GM18502 (cell line): Measurements from ENCODE around the gene BBC3.
"Not testable (repeated sequence)": the region's sequence is repeated elsewhere in the genome, so short reads cannot be mapped to it uniquely, and the experiment has no call there.

ENCODE experiments used
- ATAC-seq: cut with Tn5 transposase; IDR thresholded peaks from one replicate; pipeline ENCODE4 v1.9.1; 2021; ENCODE audit warnings: mild to moderate bottlenecking; ENCODE audit not compliant: unreplicated experiment, poor library complexity

BBC3 gene

DNA sequence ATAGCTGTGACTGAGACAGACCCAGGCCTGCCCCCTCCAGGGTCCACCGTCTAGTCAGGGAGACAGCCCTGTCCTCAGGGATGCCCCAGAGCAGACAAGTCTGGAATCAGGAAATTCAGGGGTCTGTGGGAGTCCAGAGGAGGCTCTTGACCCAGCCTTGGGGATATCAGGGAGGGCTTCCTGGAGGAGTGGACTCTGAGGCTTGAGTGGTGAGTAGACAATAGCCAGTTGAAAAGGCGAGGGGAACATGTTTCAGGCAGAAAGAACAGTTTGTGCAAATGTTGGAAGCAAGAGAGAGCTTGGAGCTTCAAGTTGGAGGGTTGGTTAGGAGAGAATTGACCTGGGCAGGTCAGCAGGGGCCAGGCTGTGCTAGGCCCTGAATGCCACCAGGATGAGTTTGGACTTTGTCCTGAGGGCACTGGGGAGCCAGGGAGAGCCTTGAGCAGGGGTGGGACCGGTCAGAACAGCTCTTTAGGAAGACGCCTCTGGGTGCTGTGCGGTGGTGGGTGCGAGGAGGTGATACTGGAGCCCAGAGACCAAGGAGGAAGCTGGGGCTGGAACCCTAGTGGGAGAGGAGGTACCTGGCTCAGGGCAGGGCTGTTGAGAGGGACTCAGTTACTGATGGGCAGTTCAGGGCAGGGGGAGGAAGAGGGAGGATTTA is 28.0 kb upstream of the BBC3 start:
- no peak for ATAC-seq

DNA sequence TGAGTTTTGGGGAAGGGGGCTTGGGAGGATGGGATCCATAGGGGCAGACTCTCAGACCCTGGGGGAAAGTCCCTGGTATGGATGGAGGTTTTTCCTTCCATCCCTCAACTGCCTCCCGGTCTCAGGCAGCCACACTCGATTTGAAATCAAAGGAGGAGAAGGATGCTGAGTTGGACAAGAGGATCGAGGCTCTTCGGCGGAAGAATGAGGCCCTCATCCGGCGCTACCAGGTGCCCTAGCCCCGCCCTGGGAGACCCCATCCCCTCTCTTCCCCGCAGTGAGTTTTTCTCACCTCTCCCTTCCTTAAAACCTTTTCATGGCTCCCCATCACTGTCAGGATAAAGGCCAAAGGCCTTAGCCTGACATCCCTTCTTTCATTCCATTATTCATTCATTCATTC is 27.4 kb upstream of the BBC3 start:
- no peak for ATAC-seq

DNA sequence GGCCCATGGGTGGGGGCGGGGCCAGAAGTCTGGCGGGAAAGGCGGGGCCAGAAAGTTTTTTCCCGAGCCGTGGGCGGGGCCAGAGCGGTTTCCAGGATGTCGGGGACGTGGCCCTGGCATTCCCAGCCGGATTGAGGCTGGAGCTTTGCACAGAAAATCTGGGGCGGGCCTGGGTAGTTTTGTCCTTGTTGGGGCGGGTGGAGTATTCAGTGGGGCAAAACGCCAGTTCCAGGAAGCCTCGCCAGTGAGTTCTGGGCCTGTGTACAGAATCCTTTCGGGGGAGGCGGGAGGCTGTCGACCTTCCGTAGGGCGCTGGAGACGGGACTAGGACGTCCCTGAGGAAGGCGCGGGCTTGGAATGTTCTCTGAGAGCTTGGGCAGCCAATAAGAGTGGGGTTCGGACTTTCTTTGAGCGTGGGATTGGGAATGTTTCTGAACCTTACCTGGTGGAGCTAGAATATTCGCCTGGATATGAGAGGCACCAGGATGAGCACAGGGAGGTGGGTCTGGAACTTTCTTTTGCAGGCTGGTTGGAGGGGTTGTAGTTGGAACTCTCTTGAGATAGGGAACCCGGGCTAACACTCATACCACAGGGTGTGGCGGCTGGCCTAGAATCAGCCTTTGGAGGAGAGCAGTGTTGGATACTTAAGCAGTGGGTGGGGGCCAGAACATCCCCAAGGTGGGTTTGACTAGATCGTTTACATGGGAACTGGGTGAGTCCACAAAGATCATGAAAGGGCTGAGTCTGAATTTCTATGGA is 26.6 kb upstream of the BBC3 start:
- ATAC-seq: no peak

DNA sequence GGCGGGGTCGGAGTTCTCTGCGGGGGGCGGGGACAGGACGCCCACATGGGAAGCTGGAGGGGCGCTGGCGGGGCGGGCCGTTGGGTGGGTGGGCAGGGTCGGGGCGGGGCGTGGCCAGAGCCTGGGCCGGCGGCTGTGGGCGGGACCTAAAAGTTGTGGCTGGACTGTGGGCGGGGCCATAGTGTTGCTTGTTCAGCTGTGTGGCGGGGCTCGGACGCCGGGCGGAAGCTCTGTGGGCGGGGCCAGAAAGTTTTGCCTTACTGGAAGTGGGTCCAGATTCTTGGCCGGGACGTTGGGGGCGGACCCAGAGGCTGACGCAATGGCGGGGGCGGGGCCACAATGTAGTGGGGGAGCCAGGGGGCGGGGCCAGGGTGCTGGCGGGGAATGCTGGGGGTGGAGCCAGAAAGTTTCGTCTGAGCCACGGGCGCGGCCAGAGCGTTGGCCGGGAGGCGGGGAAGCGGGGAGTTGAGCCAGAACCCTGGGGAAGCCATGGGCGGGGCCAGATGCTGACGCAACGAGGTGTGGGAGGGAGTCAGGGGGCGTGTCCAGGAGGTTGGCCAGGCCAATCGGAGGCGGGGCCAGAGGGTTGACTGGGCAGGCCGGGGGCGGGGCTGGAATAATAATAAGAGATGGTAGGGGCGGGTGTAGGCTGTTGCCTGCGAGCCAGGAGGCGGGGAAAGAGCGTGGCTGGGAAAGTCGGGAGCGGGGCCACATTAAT is 25.9 kb upstream of the BBC3 start:
- peak; percentile 71 for ATAC-seq

DNA sequence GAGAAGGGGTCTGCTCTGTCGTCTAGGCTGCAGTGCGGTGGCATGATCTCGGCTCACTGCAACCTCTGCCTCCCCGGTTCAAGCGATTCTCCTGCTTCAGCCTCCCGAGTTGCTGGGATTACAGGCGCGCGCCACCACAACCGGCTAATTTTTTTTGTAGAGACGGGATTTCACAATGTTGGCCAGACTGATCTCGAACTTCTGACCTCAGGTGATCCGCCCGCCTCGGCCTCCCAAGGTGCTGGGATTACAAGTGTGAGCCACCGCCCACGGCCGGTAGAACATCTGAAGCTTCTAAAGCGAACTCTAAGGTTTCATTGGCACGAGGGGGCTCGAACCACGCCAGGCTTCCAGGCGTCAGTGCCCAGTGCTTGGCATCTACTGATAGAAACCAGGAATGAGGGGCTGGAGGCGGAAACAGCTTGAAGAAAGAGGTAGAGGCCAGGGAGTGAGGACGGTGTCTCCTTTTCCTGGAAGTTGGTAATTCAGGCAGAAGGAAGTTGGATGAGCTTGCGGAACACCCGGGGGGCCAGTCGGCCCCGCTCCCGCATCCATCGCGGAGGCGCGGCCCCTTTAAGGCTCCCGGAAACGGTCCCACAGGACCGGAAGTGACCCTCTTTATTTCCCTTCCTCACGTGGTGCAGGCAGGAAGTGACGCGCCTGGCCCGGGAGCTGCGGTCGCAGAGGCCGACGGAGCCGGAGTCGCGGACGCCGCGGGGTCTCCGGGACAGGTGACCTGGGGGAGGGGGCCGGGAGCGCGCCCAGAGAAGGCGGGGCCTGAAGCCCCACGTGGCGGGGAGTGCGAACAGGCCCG is 25.1 kb upstream of the BBC3 start, which contains the start of gene CCDC9:
TSS of gene CCDC9 (plus strand) at position 647 of the 814 bp plus-strand sequence. CDS start 1,876 bp downstream, outside the sequence.
- ATAC-seq: peak; percentile 48

DNA sequence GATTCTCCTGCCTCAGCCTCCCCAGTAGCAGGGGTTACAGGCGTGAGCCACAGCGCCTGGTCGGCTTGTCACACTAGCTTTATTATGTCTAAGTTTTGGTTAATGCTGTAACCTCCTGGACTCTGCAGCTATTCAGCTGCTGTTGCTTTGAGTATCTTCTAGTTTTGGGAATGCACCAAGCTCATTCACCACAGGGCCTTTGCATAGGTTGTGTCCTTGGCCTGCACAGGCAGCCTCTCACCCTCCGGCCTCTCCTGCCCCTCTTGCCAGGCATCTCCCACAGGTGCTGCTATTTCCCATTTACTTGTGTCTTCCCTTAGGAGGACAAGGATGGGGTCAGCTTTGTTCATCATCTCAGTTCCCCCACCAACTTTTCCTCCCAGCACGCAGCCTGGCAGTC is 23.0 kb upstream of the BBC3 start:
- ATAC-seq: no peak

DNA sequence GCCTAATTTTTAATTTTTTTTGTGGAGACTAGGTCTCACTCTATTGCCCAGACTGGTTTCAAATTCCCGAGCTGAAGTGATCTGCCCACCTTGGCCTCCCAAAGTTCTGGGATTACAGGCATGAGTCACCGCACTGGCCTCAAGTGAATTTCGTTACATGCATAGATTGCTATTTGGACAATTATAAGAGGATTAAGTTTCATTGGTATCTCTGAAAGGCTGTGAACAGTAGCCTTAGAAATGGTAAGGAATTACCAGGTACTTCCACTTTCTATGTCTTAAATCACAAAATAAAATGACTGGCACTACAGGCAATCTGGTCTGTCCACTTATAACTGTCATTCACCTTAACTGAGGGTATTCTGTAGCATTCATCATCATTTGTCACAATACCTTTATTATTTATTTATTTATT is 22.5 kb upstream of the BBC3 start:
- ATAC-seq: no peak

DNA sequence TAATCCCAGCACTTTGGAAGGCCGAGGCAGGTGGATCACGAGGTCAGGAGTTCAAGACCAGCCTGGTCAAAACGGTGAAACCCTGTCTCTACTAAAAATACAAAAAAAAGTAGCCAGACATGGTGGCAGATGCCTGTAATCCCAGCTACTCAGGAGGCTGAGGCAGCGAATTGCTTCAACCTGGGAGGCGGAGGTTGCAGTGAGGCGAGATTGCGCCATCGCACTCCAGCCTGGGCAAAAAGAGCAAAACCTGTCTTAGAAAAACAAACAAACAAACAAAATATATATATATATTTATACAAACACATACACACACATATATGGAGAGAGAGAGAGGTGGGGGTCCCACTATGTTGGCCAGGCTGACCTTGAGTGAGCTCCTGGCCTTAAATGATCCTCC is 22.0 kb upstream of the BBC3 start:
- not testable (repeated sequence) for ATAC-seq

DNA sequence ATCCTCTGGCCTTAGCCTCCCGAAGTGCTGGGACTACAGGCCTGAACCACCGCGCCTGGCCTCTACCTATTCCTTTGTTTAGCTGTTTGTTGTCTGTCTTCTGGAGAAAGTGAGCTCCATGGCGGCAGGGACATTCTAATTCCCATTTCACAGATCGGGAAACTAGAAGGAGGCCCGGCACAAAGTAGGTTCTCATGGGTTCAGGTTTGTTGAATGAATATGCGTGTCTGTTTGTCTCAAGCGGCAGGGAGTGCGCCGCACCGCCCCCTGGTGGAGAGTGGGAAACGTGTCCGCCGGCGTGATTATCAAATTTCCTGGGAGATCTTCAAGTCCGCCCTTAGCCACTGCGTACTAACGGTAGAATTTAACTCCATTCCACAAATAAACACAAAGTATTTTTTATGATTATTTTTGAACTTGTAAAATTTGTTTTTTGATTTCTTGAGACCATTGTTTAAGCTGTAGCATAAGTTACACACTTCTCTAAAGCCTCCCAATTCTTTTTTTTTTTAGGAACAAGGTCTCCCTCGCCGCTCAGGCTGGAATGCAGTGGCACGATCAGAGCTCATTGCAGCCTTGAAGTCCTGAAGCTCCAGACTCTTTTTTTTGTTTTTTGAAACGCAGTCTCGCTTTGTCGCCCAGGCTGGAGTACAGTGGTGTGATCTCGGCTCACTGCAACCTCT is 16.4 kb upstream of the BBC3 start:
- ATAC-seq: no peak

DNA sequence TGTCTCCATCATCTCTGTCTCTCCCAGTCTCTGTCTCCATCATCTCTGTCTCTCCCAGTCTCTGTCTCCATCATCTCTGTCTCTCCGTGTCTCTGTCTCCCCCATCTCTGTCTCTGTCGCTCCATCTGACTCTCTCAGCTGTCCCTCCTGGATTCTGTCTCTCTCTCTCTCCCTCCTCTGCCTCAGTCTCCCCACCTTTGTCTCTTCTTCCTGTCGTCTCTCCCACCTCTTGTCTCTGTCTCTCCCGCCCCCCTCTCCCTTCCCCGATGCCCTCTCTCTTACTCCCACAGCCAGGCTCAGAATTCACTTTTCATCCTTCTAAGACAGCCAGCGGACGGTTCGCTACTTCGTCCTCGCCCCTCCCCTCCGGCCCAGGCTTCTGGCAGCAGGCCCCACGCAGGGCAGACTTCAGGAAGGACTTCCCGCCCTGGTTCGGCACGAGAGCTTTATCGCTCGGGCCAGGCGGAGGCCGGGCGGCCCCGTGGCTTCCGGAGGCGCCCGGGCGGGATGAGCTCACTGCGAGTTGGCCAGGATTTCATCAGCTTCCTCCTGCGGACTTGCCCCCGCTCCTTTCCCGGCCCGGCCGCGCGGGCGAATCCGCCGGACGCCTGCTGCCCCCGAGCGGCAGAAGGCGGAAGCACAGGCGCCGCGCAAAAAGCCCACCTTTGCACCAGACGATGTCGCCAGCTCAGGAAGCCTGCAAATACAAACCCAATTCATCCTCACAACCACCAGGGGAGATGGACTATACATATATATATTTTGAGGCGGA is 13.0 kb upstream of the BBC3 start:
- ATAC-seq: peak; percentile 64

DNA sequence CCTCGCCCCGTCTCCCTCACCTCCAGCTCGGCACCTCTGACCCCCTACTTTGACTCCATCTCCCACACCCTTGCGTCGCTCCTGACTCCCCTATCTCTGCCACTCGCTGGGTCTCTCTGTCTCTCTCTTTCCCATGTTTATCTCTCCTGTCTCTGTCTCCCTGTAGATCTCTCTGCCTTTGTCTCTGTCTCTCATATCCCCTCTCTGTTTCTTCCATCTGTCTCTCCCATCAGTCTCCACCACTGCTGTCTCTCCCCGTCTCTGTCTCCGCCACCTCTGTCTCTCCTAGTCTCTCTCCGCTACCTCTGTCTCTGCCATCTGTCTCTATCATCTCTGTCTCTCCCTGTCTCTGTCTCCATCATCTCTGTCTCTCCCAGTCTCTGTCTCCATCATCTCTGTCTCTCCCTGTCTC is 12.4 kb upstream of the BBC3 start:
- ATAC-seq: peak; percentile 4

DNA sequence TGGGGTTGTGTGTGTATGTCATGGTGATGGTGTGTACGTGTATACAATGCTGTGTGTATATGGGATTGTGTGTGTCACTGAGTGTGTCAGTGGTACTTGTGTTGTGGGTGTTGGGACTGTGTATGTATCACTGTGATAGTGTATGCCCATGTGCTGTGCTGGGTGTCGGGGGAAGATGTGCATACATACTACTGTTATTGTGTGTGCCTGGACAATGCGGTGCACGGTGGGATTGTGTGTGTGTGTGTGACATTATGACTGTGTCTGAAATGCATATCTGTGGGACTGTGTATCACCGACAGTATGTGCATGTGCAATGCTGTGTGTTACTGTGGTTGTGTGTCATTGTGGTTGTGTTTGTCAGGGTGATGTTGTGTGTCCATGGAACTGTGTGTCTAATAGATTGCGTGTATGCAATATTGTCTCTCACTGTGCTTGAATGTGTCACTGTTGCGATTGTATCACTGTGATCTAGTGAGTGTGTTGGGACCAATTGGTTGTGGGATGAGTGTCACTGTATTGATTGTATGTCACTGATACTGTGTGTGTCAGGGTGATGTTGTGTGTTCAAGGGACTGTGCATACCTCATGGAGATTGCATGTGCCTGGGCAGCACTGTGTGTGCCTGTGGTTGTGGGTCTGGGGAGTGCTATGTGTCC is 11.0 kb upstream of the BBC3 start:
- no peak for ATAC-seq

DNA sequence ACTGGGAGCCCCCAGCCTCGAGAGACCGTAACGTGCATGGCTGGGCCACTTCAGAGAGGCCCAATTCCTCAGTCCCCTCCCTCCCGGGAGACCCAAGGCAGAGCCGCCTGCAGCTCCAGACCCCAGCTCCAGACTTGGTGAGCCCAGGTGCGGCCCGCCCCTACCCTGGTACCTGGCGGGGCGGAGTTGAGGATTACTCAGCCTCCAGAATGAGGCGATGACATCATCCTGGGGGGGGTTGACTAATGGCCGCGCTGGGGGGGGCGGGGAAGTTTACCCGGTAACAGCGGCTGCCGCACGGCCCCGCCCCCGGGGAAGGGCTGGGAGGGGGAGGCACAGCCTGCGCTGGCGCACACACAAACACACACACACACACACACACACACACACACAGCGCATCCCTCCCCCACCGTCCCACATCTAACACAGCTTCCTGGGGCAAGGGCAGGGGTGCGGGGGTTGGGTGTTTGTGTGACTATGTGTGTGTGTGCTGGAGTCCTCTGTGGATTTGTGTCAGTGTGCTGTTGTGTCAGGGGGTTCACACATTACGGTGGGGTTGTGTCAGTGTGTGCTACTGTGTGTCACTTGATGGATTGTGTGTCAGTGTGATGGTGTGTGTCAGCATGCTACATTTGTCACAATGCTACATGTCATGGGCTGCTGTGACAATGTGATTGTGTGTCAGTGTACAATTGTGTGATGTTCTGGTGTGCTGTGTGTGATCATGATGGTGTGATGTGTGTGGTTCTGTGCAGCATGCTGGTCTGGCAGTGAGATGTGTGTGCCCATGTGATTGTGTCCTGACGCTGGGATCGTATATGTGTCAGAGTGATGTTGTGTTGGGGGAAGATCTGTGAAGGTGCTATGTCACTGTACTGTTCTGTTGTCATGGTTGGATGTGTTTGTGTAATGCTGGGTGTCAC is 10.3 kb upstream of the BBC3 start:
- ATAC-seq: no peak

DNA sequence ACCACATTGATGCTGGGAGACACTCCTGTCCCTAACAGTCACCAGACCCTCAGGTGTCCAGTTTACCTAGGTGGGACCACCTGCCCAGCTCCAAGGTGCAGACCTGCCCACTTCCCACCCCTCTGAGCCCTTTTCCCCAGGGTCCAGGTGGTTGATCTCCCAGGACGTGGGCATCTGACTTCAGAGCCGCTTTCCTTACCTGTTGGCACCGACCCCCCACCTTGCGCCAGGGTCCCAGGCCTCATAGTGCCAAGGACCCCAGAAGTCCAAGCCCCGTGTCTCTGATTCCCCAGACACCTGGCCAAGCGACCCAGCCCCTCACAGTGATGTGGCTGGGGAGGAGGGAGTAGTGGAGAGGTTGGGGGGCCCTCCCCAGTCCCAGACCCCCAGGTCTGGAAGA is 9.6 kb upstream of the BBC3 start:
- no peak for ATAC-seq

DNA sequence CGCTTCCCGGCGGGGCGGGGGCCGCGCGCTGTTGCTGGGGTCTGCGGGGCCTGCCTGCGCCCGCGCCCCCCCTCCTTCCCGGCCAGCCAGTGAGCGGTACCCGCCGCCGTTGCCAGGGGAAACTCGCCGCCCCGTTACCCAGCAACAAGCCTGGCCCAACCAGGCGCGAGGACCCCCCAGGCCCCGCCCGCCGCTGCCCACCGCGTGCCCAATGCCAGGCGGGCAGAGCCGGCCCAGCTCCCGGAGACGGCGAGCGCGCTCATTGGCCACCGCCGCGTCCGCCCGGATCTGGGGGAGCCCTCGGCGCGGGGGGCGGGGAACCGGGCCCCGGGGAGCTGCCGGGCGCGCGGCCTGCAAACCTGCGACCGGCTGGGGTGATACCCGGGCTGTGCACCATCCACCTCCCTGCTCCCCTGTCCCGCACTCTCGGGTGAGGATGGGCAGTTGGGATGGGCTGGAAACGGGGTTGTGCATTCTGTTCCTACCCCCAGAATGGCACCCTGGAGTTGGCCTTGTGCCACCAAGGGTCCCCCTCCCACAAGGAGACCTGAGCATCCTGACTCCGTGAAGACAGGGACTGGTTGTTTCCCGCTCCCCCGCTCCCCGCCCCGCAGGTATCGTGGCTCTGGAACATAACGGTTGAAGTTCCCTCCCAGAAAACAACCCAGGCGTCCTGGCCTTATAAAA is 8.8 kb upstream of the BBC3 start:
- ATAC-seq: no peak

DNA sequence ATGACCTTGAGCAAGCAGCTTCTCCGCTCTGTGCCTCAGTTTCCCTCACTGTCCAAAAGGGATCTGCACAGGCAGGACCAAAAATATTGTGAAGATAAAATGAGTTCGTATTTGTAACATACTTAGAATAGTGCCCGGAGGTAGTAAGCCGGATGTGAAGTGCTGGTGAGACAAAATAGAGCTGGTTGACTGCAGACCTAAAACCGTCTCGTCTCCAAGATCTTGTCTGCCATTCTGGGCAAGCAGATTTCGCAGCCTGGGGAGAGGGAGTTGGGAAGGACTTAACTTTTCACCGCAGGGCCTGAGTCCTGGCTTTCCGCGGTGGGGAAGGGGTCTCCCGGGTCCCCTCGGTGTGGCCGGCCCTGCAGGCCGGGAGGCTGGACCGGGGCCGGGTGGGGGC is 8.2 kb upstream of the BBC3 start:
- ATAC-seq: no peak

DNA sequence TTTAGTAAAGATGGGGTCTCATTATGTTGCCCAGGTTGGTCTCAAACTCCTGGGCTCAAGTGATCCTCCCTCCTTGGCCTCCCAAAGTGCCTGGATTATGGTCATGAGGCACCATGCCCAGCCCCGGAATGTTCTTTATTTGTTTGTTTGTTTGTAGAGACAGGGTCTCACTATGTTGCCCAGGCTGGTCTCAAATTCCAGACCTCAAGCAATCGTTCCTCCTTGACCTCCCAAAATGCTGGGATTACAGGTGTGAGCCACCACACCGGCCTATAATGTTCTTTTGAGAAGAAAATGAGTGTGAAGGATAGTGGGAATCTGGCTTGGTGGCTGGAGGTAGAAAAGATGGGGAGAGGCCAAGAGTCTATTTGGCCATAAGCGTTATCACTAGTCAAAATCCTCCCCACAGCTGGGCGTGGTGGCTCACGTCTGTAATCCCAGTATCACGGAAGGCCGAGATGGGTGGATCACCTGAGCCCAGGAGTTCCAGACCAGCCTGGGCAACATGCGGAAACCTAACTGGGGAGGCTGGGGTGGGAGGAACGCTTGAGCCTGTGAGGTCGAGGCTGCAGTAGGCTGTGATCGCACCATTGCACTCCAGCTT is 5.2 kb upstream of the BBC3 start:
- no peak for ATAC-seq
